Activated CD4-positive, alpha-beta T cell treated with anti-CD3 and anti-CD28 coated beads, Interleukin-2, amount 10 ng/mL, durations not matched to agents 24 days and 14 days (primary cell): Measurements from ENCODE around the gene CMSS1. TPM values are rescaled to one million over a fixed set of nuclear protein-coding genes. Genes with fewer than 3 reads are reported as not detected.

Experiments
- DNase-seq: peaks from one replicate; pipeline ENCODE4 v3.0.0; 2022
- H3K27ac Mint-ChIP-seq: one replicate; pipeline ENCODE4 v1.8.0; 2022; ENCODE audit warnings: mild to moderate bottlenecking, mixed read lengths
- H3K27me3 Mint-ChIP-seq: one replicate; pipeline ENCODE4 v1.8.0; 2022; ENCODE audit warnings: mixed read lengths
- H3K36me3 Mint-ChIP-seq: one replicate; pipeline ENCODE4 v1.8.0; 2022; ENCODE audit warnings: low read depth, mild to moderate bottlenecking, mixed read lengths
- H3K4me1 Mint-ChIP-seq: one replicate; pipeline ENCODE4 v1.8.0; 2021; ENCODE audit warnings: mixed read lengths
- H3K4me3 Mint-ChIP-seq: one replicate; pipeline ENCODE4 v1.8.0; 2022; ENCODE audit warnings: mild to moderate bottlenecking, moderate library complexity, mixed read lengths
- H3K9me3 Mint-ChIP-seq: one replicate; pipeline ENCODE4 v1.8.0; 2021; ENCODE audit warnings: mixed read lengths
- intact Hi-C: fragments of 100-400 bp; cut with micrococcal nuclease; formaldehyde crosslinking; loops from one replicate; pipeline ENCODE4 v1.15.1; 2023
- total RNA-seq: library from RNA; stranded (reverse); gene quantifications from 2 replicates; pipeline ENCODE4 v1.2.3, GENCODE V29; 2022

Gene CMSS1
- total RNA-seq, 1 donor from 2014 or later = 126 TPM

DNA sequence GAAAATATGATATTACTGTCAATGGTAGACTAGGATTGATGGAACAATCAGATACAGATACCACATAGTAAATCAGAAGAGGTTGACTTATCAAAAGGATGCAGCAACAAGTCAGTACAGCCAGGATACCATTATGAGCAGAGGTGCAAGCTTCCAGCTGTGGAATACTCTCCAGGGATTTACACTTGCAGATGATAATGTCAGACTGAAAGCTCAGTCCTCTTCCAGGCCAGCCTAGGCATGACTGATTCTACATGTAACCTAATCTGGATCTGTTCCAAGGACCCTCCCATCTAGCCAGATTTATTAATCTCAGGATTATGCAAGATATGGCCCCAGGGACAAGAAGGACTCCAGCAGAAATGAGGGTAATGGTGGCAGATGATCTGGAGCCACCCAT lies 288.4 kb downstream of the CMSS1 start:
- H3K27ac Mint-ChIP-seq = peak overlapping the region; percentile 86
- no peak overlapping the region for H3K4me3 Mint-ChIP-seq

GRCh38 chr3:100106531-100107141 lies 289.0 kb downstream of the CMSS1 start:
- Mint-ChIP-seq H3K27me3 (no peaks in the 10 kb centered on the region), H3K36me3 (peaks cover 18% of the 10 kb centered on the region), H3K27ac (no peak overlapping the region), H3K4me3 (no peak overlapping the region), H3K9me3 (peaks cover 8% of the 10 kb centered on the region), H3K4me1 (peaks cover 46% of the 10 kb centered on the region)
- intact Hi-C loops = no loop called here
- no peak for DNase-seq

More for the DNA sequence above, 288.4 kb downstream of the CMSS1 start:
- Mint-ChIP-seq H3K27me3 (no peaks in the 10 kb centered on the region), H3K36me3 (peaks cover 19% of the 10 kb centered on the region), H3K9me3 (peaks cover 13% of the 10 kb centered on the region), H3K4me1 (peaks cover 46% of the 10 kb centered on the region)
- DNase-seq = no peak
- intact Hi-C loops = no loop called here

- Mint-ChIP-seq H3K4me3 (no peak overlapping the region), H3K9me3 (peaks cover 7% of the 10 kb centered on the region), H3K4me1 (peaks cover 46% of the 10 kb centered on the region), H3K36me3 (peaks cover 18% of the 10 kb centered on the region), H3K27me3 (no peaks in the 10 kb centered on the region), H3K27ac (peak overlapping the region; percentile 11)
- intact Hi-C loops = no loop called here
- no peak for DNase-seq
These were observed 289.7 kb downstream of the CMSS1 start for GRCh38 chr3:100107221-100107814.

GRCh38 chr3:100108464-100109079 lies 290.9 kb downstream of the CMSS1 start:
- no peak overlapping the region for H3K27ac Mint-ChIP-seq
- H3K4me3 Mint-ChIP-seq = no peak overlapping the region
- H3K27me3 Mint-ChIP-seq = no peaks in the 10 kb centered on the region
- peaks cover 39% of the 10 kb centered on the region for H3K4me1 Mint-ChIP-seq
- intact Hi-C loops = no loop called here
- H3K9me3 Mint-ChIP-seq = no peaks in the 10 kb centered on the region
- H3K36me3 Mint-ChIP-seq = peaks cover 12% of the 10 kb centered on the region
- no peak for DNase-seq

DNA sequence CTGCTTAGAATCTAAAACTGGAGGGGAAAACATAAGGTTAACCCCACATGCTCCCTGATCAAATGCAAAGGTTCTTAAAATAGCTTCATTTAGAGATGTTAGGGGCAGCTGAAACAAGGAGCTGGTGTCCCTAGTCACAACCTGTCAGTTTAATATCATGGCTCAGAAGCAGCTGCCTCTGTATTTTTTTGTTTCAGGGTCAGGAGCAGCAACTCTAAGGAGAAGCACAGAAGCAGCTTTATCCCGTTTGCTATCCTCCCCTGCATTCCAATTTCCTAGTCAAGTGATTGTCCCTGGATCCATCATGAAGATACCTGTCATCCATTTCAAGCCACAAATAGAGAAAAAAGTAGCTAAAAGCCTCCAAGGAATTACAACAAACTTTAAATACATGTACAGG lies 292.5 kb downstream of the CMSS1 start:
- Mint-ChIP-seq H3K27ac (no peak overlapping the region), H3K4me1 (peaks cover 26% of the 10 kb centered on the region), H3K27me3 (no peaks in the 10 kb centered on the region), H3K4me3 (no peak overlapping the region), H3K9me3 (no peaks in the 10 kb centered on the region), H3K36me3 (peaks cover 6% of the 10 kb centered on the region)
- intact Hi-C loops = no loop called here
- DNase-seq = no peak

DNA sequence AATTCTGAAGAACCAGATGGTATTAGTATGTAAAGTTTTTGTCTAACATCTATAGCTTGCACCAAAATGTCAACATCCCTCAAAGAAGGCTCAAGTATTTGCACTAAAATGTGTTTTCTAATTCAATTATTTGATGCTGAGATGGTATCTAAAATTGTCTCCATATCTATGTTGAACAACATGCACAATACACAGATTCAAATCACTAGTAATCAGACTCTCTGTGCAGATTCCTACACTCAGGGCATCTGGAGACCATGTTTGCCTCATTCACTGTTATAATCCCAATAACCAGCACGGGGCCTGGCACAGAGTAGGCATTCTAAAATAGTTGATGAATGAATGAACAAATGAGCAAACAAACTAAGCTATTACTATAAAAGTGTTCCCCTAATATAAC lies 294.1 kb downstream of the CMSS1 start:
- intact Hi-C loops = no loop called here
- no peaks in the 10 kb centered on the region for H3K9me3 Mint-ChIP-seq
- no peak overlapping the region for H3K4me3 Mint-ChIP-seq
- no peak for DNase-seq
- peaks cover 7% of the 10 kb centered on the region for H3K36me3 Mint-ChIP-seq
- H3K27ac Mint-ChIP-seq = no peak overlapping the region
- peaks cover 11% of the 10 kb centered on the region for H3K4me1 Mint-ChIP-seq
- H3K27me3 Mint-ChIP-seq = no peaks in the 10 kb centered on the region

GRCh38 chr3:100113723-100114412 lies 296.2 kb downstream of the CMSS1 start:
- Mint-ChIP-seq H3K4me1 (peaks cover 4% of the 10 kb centered on the region), H3K27ac (no peak overlapping the region), H3K4me3 (no peak overlapping the region), H3K36me3 (peaks cover 4% of the 10 kb centered on the region), H3K9me3 (no peaks in the 10 kb centered on the region), H3K27me3 (no peaks in the 10 kb centered on the region)
- intact Hi-C loops = no loop called here
- DNase-seq = no peak

DNA sequence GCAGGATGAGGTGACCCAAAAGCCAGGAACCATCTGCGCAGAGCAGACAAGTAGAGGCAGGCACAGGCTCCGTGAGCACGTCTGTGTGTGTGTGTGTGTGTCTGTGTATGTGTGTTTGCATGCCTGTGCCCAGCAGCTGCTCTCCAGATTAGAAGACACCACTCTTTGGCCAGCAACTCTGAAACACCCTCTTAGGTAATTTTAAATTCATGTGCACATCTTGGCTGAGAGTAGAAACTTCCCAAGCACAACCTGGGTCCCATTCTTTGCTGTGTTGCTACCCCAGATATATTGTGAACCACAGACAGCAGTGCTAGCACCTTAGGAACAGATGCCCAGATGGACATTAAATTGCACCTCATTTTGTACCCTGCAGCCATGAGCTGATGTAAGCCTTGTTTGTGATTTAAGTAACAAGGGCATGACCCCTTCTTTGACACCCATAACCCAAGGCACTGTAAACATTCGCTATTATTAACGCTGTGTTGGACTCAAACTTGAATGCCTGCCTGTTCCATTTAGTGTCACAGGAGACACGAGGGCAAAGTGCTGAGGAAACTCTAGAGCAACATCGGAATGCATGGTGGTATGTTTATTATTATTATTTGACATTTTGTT lies 296.9 kb downstream of the CMSS1 start, which contains the start of gene FILIP1L:
FILIP1L (minus strand) TSS at position 89 of the 618 bp plus-strand sequence.
- Mint-ChIP-seq H3K27me3 (no peaks in the 10 kb centered on the region), H3K9me3 (no peaks in the 10 kb centered on the region), H3K4me3 (no peak within 1 kb of the TSS), H3K27ac (no peak within 1 kb of the TSS), H3K4me1 (peaks cover 4% of the 10 kb centered on the region), H3K36me3 (peaks cover 4% of the 10 kb centered on the region)
- DNase-seq = no peak
- intact Hi-C loops = no loop called here

GRCh38 chr3:100117093-100117492 lies 299.4 kb downstream of the CMSS1 start:
- Mint-ChIP-seq H3K4me1 (no peaks in the 10 kb centered on the region), H3K27ac (no peak overlapping the region), H3K27me3 (no peaks in the 10 kb centered on the region), H3K4me3 (no peak overlapping the region), H3K9me3 (no peaks in the 10 kb centered on the region), H3K36me3 (peaks cover 2% of the 10 kb centered on the region)
- intact Hi-C loops = no loop called here
- no peak for DNase-seq

DNA sequence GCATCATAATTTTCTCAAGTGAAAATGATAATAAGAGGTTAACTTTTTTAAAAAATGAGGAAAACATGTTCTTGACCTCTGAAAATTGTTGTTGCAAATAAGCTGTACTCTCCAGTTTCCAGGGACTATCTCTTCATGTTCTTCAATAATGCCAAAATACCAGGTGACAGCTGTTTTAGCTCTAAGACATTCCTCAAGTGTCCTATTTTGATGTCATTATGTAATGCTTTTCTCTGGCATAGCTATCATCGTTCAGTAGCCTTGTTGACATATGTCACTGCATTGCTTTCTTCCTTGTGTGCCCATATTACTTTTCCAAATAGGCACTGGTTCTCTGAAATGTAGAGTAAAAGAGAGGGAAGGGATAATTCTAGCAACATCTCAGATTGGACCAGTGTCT lies 302.4 kb downstream of the CMSS1 start:
- DNase-seq = no peak
- H3K27me3 Mint-ChIP-seq = no peaks in the 10 kb centered on the region
- H3K4me3 Mint-ChIP-seq = no peak overlapping the region
- H3K9me3 Mint-ChIP-seq = no peaks in the 10 kb centered on the region
- H3K36me3 Mint-ChIP-seq = peaks cover 4% of the 10 kb centered on the region
- no peaks in the 10 kb centered on the region for H3K4me1 Mint-ChIP-seq
- H3K27ac Mint-ChIP-seq = no peak overlapping the region
- intact Hi-C loops = no loop called here

DNA sequence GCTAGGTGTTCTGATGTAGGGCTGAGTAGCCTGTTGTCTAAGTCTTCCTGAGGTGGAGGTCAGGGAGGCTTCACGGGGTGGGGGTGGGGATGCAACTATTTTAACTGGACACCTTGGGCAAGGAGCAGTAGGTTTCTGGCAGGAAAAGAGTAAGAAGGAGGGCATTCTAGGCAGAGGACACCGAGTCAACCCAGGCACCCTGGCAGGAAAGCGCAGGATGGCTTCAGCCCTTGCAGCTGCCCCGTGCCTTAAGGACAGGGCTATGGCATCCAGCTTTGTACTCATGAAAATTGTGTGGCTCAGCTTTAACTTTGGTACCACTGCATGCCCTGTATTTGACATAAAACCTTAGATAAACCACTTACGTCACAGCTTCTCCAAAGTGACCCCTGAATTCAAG lies 303.0 kb downstream of the CMSS1 start:
- Mint-ChIP-seq H3K4me3 (no peak overlapping the region), H3K9me3 (no peaks in the 10 kb centered on the region), H3K4me1 (no peaks in the 10 kb centered on the region), H3K27ac (no peak overlapping the region), H3K36me3 (peaks cover 4% of the 10 kb centered on the region), H3K27me3 (no peaks in the 10 kb centered on the region)
- intact Hi-C loops = no loop called here
- no peak for DNase-seq

- H3K4me3 Mint-ChIP-seq = no peak overlapping the region
- no peak for DNase-seq
- intact Hi-C loops = no loop called here
- no peaks in the 10 kb centered on the region for H3K9me3 Mint-ChIP-seq
- H3K36me3 Mint-ChIP-seq = peaks cover 1% of the 10 kb centered on the region
- H3K27ac Mint-ChIP-seq = no peak overlapping the region
- no peaks in the 10 kb centered on the region for H3K27me3 Mint-ChIP-seq
- no peaks in the 10 kb centered on the region for H3K4me1 Mint-ChIP-seq
These were observed 304.7 kb downstream of the CMSS1 start for GRCh38 chr3:100122321-100122720.

GRCh38 chr3:100123112-100123511 lies 305.4 kb downstream of the CMSS1 start:
- Mint-ChIP-seq H3K36me3 (peaks cover 1% of the 10 kb centered on the region), H3K27ac (no peak overlapping the region), H3K9me3 (no peaks in the 10 kb centered on the region), H3K4me3 (no peak overlapping the region), H3K4me1 (no peaks in the 10 kb centered on the region), H3K27me3 (no peaks in the 10 kb centered on the region)
- DNase-seq = no peak
- intact Hi-C loops = no loop called here
